ENCODE measurements around the gene CABP7.

CABP7 gene

DNA sequence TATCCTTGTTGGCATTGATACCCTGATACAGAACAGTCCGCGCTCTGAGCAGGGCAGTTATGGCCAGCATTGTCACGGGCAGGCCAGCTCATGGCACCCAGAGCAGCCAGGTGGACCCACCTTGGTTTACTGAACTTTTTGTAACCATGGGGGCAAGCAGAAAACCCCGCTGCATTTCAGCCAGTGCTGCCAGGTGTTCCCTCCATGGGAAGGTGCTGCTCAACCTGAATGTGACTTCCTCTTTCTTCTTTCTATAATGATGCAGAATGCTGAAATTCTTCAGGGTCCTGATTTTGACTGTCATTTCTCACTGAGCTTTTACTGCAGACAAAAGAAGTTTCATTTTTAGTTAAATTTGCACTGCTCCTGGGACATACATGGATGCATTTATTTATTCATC, 35.6 kb upstream of the CABP7 start:
- DNase-seq (ENCODE audit: low read depth) = no peak
- TF ChIP-seq, protein P1, sequence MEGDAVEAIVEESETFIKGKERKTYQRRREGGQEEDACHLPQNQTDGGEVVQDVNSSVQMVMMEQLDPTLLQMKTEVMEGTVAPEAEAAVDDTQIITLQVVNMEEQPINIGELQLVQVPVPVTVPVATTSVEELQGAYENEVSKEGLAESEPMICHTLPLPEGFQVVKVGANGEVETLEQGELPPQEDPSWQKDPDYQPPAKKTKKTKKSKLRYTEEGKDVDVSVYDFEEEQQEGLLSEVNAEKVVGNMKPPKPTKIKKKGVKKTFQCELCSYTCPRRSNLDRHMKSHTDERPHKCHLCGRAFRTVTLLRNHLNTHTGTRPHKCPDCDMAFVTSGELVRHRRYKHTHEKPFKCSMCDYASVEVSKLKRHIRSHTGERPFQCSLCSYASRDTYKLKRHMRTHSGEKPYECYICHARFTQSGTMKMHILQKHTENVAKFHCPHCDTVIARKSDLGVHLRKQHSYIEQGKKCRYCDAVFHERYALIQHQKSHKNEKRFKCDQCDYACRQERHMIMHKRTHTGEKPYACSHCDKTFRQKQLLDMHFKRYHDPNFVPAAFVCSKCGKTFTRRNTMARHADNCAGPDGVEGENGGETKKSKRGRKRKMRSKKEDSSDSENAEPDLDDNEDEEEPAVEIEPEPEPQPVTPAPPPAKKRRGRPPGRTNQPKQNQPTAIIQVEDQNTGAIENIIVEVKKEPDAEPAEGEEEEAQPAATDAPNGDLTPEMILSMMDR (IDR thresholded peaks at IDR 0.05; ENCODE audit: low read depth, low read length, missing control alignments) = no peak
- H3K4me3 ChIP-seq (ENCODE audit: low read depth, low read length) = no peak overlapping the region

DNA sequence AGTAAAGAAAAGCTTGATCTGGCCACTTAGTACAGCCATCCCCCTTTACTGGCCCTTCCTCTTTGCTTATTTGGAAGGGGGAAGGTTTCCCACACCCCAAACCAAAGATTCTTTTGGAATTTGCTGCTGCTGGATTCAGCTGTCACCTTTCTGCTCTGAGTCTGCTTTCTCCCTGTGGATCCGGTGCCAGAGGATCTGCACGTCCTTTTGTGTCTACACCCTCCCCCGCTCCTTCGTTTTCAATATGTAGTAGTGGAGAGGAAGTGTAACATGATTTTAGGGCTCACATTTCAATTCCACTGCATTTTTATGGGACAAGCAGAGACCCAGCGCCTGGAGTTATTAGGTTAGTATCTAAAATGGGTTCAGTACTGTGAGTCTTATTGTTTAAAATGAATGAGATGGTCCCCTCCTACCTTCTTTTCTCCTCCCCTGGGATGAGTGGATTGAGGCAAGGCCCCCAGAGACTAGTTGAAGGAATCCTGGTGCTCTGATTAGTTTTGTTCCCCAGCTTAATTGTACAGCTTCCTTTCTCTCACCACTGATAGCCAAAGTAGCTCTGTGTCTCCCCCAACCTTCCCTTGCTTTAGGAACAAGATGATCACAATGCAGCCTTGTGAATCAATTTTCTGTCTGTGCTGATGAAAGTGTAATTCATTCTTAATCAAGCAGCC, 30.5 kb upstream of the CABP7 start:
- no peak overlapping the region for H3K4me3 ChIP-seq (ENCODE audit: low read depth, low read length)
- TF ChIP-seq, protein P1 (IDR thresholded peaks at IDR 0.05; ENCODE audit: low read depth, low read length, missing control alignments) = no peak
- DNase-seq (ENCODE audit: low read depth) = no peak

DNA sequence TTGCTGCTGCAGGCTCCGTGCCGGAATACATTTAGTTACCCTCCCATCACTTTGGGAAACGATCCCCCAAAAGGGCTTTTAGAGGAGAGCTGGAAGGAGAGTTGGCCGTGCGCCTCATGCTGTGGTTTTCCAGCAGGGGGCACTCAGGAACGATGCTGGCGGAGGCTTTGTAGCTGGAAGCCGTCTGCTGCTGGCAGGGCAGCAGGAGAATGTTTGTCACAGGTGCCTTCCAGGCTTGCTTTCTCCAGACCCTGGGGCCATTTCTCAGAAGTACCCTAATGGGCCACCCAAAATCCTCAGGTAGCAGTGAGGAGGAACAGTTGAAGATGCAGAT, 30.0 kb upstream of the CABP7 start:
- no peak for DNase-seq (ENCODE audit: low read depth)
- no peak overlapping the region for H3K4me3 ChIP-seq (ENCODE audit: low read depth, low read length)
- TF ChIP-seq, protein P1 (IDR thresholded peaks at IDR 0.05; ENCODE audit: low read depth, low read length, missing control alignments) = peak; percentile 69

DNA sequence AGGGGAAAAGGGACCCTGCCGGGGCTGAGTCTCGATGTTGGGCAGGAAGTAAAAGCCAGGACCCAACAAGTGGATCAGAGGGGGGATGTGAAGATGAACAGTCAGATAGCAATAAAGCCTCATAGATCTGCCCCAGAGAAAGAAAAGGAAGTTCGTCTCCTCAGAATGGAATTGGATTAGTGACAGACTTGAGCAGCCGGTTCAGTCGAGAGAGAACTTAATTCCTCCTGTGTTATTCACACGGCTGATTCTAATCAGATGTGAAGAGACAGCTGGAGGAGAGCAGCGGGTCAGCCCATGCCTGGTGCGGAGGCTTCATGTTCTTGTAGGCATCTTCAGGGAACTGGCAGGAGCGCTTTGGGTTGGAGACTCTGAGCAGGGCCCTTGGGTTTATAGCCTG, 29.3 kb upstream of the CABP7 start:
- TF ChIP-seq, protein P1 (IDR thresholded peaks at IDR 0.05; ENCODE audit: low read depth, low read length, missing control alignments) = no peak
- no peak for DNase-seq (ENCODE audit: low read depth)
- no peak overlapping the region for H3K4me3 ChIP-seq (ENCODE audit: low read depth, low read length)

DNA sequence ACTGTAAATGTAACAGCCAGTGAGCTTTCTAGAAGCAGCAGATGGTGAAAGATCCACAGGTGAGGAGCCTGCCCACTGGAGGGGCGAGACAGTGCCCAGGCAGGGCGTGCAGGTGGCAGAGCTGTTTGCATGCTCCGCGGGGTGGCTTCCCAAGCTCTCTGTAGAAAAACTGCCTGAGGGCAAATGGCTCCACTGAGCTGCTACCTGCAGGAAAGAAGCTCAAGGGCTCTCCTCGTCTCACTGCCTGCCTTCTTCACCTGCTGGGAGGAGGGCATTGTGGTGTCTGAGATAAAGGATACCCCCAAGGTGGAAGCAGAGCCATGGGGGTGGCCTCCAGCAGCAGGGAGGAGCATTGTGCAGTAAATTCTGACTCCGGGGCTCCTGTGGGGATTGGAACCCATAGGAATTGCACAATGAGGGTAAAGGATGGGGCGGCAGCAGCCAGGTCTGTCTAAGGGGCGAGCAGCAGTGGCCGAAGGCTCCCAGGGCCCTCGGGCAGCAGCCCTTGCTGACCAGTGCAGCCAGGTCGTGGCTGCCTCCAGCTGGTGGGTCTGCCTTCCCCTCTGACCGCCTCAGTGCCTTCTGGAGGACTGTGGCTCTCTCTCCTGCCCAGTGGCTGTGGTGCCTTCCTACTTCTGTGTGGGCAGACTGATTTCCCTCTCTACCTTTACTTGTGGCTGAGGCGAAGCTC, 28.0 kb upstream of the CABP7 start:
- H3K4me3 ChIP-seq (ENCODE audit: low read depth, low read length) = no peak overlapping the region
- no peak for DNase-seq (ENCODE audit: low read depth)
- TF ChIP-seq, protein P1 (IDR thresholded peaks at IDR 0.05; ENCODE audit: low read depth, low read length, missing control alignments) = no peak

DNA sequence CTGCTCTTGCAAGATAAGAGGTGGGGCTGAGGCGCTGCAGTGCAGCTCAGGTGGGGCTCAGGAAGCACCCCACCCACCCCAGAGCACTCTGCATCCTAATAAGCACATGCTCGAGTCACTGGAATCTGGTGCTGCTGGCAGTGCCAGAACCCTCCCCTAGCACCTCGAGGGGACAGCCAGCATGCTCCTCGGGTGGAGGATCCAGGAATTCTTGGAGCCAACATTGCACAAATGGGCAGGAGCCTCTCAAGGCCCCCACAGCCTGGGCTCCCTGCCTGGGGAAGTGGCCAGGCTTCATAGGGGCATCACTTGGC, 27.5 kb upstream of the CABP7 start:
- no peak for DNase-seq (ENCODE audit: low read depth)
- H3K4me3 ChIP-seq (ENCODE audit: low read depth, low read length) = no peak overlapping the region
- TF ChIP-seq, protein P1 (IDR thresholded peaks at IDR 0.05; ENCODE audit: low read depth, low read length, missing control alignments) = no peak

DNA sequence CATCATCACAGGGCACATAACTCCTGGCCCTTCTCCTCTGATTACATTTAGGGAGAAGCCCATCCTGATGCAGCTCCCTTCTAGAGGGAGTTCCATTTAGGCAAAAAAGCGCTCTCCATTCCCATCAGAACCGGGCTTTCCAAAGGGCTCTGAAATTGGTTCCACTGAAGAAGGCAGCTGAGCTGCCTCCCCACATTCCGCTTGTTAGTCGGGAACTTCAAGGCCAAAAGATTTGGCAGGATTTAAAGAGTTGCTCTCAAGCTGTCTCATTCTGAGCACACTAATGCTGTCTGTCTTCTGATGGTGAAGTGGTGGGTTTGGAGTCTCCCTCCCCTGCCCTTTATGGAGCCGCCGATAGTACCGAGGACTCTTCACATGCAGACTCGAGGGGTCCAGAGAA, 26.6 kb upstream of the CABP7 start:
- TF ChIP-seq, protein P1 (IDR thresholded peaks at IDR 0.05; ENCODE audit: low read depth, low read length, missing control alignments) = no peak
- DNase-seq (ENCODE audit: low read depth) = no peak
- no peak overlapping the region for H3K4me3 ChIP-seq (ENCODE audit: low read depth, low read length)
